GM19023 (cell line): ENCODE results near the gene BCAS4.

Experiments used
- ATAC-seq: cut with Tn5 transposase; IDR thresholded peaks from one replicate; pipeline ENCODE4 v1.9.1; 2021; ENCODE audit warnings: mild to moderate bottlenecking, moderate library complexity; ENCODE audit not compliant: unreplicated experiment

BCAS4 gene

GRCh38 chr20:50852085-50852484 is 57.2 kb downstream of the BCAS4 start:
- ATAC-seq: no peak

- ATAC-seq: no peak
These were observed 59.8 kb downstream of the BCAS4 start for GRCh38 chr20:50854506-50855249.

- no peak for ATAC-seq
These were observed 60.9 kb downstream of the BCAS4 start for GRCh38 chr20:50855498-50856474.

GRCh38 chr20:50856475-50857041 is 61.7 kb downstream of the BCAS4 start:
- no peak for ATAC-seq

GRCh38 chr20:50857348-50857747 is 62.5 kb downstream of the BCAS4 start:
- ATAC-seq: no peak

GRCh38 chr20:50858525-50858924 is 63.7 kb downstream of the BCAS4 start:
- ATAC-seq: no peak

- no peak for ATAC-seq
These were observed 64.3 kb downstream of the BCAS4 start for GRCh38 chr20:50859161-50859560.

- no peak for ATAC-seq
These were observed 66.2 kb downstream of the BCAS4 start for GRCh38 chr20:50861012-50861411.

GRCh38 chr20:50862546-50862945 is 67.7 kb downstream of the BCAS4 start:
- ATAC-seq: no peak

- no peak for ATAC-seq
These were observed 70.3 kb downstream of the BCAS4 start for GRCh38 chr20:50865114-50865513.

- no peak for ATAC-seq
These were observed 70.7 kb downstream of the BCAS4 start for GRCh38 chr20:50865591-50865990.

GRCh38 chr20:50866036-50866685 is 71.3 kb downstream of the BCAS4 start:
- ATAC-seq: no peak

GRCh38 chr20:50866831-50867230 is 72.0 kb downstream of the BCAS4 start:
- no peak for ATAC-seq

- ATAC-seq: no peak
These were observed 72.9 kb downstream of the BCAS4 start for GRCh38 chr20:50867805-50868204.

- no peak for ATAC-seq
These were observed 73.9 kb downstream of the BCAS4 start for GRCh38 chr20:50868509-50869495.

- ATAC-seq: no peak
These were observed 75.8 kb downstream of the BCAS4 start for GRCh38 chr20:50870561-50871161.

- ATAC-seq: no peak
These were observed 77.9 kb downstream of the BCAS4 start for GRCh38 chr20:50872560-50873425.

- ATAC-seq: no peak
These were observed 78.7 kb downstream of the BCAS4 start for GRCh38 chr20:50873585-50873984.
